ENCODE data around the gene IQCH. TPM values are rescaled to one million over a fixed set of nuclear protein-coding genes. Genes with fewer than 3 reads are reported as not detected.

Gene IQCH
- polyA plus RNA-seq, 1 of the 3 experiments (the other 2 are of a cell fraction), result 0.81 TPM

DNA sequence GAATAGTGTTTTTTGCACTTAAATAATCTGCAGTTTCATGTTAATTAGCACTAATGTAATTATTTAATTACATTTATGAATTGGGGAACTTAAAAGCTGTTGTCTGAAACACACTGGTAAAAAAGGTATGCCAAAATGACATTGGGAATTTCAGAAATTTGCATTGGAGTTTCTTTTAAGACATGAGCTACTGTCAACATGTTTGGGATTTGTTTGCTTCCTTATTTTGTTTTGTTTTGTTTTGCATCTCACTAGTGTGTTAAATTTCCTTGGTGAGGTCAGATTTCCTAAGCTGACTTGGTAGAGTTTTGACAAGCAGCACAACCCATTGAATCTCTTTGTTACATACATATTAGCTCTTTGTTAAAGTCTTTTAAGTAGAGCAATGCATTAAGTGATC, 119.4 kb downstream of the IQCH start:
- no peak overlapping the region for H3K27ac ChIP-seq (ENCODE audit: low read depth in 2 of 2, low read length in 1 of 2)
- no peak overlapping the region for H2AFZ ChIP-seq (ENCODE audit: low read depth)
- DNase-seq, result no peak
- H3K36me3 ChIP-seq (replicated peaks in 1 of 2; ENCODE audit: control insufficient read depth in 1 of 2, insufficient read depth in 2 of 2, low read length in 1 of 2), result no peaks in the 10 kb centered on the region
- H4K20me1 ChIP-seq (ENCODE audit: insufficient read depth), result no peaks in the 10 kb centered on the region
- no peaks in the 10 kb centered on the region for H3K9me2 ChIP-seq
- H3K79me2 ChIP-seq (ENCODE audit: insufficient read depth), result no peaks in the 10 kb centered on the region
- TF ChIP-seq RFX5 (IDR thresholded peaks at IDR 0.05; ENCODE audit: low read length), result no peak
- no peak for TF ChIP-seq FOSL2 (IDR thresholded peaks at IDR 0.05; ENCODE audit: borderline replicate concordance, low read depth)
- TF ChIP-seq NFIC (IDR thresholded peaks at IDR 0.05; ENCODE audit: borderline replicate concordance), result no peak
- no peak for TF ChIP-seq FOXM1 (IDR thresholded peaks at IDR 0.05; ENCODE audit: low read depth)
- no peak for TF ChIP-seq SMC3 (IDR thresholded peaks at IDR 0.05; ENCODE audit: low read depth, low read length)
- TF ChIP-seq GABPA (IDR thresholded peaks at IDR 0.05; ENCODE audit: low read depth), result no peak
- TF ChIP-seq, protein P1, sequence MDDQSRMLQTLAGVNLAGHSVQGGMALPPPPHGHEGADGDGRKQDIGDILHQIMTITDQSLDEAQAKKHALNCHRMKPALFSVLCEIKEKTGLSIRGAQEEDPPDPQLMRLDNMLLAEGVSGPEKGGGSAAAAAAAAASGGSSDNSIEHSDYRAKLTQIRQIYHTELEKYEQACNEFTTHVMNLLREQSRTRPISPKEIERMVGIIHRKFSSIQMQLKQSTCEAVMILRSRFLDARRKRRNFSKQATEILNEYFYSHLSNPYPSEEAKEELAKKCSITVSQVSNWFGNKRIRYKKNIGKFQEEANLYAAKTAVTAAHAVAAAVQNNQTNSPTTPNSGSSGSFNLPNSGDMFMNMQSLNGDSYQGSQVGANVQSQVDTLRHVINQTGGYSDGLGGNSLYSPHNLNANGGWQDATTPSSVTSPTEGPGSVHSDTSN (IDR thresholded peaks at IDR 0.05), result no peak
- TF ChIP-seq, protein P2, sequence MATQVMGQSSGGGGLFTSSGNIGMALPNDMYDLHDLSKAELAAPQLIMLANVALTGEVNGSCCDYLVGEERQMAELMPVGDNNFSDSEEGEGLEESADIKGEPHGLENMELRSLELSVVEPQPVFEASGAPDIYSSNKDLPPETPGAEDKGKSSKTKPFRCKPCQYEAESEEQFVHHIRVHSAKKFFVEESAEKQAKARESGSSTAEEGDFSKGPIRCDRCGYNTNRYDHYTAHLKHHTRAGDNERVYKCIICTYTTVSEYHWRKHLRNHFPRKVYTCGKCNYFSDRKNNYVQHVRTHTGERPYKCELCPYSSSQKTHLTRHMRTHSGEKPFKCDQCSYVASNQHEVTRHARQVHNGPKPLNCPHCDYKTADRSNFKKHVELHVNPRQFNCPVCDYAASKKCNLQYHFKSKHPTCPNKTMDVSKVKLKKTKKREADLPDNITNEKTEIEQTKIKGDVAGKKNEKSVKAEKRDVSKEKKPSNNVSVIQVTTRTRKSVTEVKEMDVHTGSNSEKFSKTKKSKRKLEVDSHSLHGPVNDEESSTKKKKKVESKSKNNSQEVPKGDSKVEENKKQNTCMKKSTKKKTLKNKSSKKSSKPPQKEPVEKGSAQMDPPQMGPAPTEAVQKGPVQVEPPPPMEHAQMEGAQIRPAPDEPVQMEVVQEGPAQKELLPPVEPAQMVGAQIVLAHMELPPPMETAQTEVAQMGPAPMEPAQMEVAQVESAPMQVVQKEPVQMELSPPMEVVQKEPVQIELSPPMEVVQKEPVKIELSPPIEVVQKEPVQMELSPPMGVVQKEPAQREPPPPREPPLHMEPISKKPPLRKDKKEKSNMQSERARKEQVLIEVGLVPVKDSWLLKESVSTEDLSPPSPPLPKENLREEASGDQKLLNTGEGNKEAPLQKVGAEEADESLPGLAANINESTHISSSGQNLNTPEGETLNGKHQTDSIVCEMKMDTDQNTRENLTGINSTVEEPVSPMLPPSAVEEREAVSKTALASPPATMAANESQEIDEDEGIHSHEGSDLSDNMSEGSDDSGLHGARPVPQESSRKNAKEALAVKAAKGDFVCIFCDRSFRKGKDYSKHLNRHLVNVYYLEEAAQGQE (IDR thresholded peaks at IDR 0.05; ENCODE audit: low read depth, low read length), result no peak
- TF ChIP-seq MXI1 (IDR thresholded peaks at IDR 0.05; ENCODE audit: low read depth, low read length), result no peak
- TF ChIP-seq, protein P3, sequence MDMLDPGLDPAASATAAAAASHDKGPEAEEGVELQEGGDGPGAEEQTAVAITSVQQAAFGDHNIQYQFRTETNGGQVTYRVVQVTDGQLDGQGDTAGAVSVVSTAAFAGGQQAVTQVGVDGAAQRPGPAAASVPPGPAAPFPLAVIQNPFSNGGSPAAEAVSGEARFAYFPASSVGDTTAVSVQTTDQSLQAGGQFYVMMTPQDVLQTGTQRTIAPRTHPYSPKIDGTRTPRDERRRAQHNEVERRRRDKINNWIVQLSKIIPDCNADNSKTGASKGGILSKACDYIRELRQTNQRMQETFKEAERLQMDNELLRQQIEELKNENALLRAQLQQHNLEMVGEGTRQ (IDR thresholded peaks at IDR 0.05; ENCODE audit: borderline replicate concordance, low read depth, low read length), result no peak
- TF ChIP-seq JUND (IDR thresholded peaks at IDR 0.05), result no peak
- no peaks in the 10 kb centered on the region; the same call in 1 of the 2 replicates for H3K9me3 ChIP-seq
- ChIA-PET POLR2A (no interaction called here), CTCF (interaction anchor here (1.0 kb wide), 1 partner anchor 428 kb away, joined by 4 read pairs; no protein-coding TSS in a partner anchor)
- H3K9ac ChIP-seq, result no peak overlapping the region
- no peaks in the 10 kb centered on the region for H3K27me3 ChIP-seq (ENCODE audit: insufficient read depth)
- peaks cover under 1% of the 10 kb centered on the region for H3F3A ChIP-seq (replicated peaks; ENCODE audit: insufficient read depth)
- no peak overlapping the region for H3K4me3 ChIP-seq (ENCODE audit: low read depth in 2 of 2, low read length in 1 of 2)
- H3K4me2 ChIP-seq, result no peak overlapping the region
- H3K4me1 ChIP-seq (ENCODE audit: control insufficient read depth in 1 of 2, insufficient read depth in 2 of 2, low read depth in 1 of 2, low read length in 1 of 2), result peaks cover 0 to 5% of the 10 kb centered on the region in 2 experiments; a peak in 2 of 4 replicates

DNA sequence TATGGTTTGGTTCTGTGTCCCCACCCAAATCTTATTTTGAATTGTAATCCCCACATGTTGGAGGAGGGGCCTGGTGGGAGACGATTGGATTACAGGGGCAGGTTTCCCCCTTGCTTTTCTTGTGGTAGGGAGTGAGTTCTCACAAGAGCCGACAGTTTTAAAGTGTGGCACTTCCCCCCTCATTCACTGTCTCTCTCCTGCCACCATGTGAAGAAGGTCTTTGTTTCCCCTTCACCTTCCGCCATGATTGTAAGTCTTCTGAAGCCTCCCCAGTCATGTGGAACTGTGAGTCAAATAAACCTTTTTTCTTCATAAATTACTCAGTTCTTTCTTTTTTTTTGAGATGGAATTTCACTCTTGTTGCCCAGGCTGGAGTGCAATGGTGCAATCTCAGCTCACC, 124.9 kb downstream of the IQCH start:
- no peaks in the 10 kb centered on the region for H3K4me1 ChIP-seq (ENCODE audit: control insufficient read depth in 1 of 2, insufficient read depth in 2 of 2, low read depth in 1 of 2, low read length in 1 of 2)
- no peaks in the 10 kb centered on the region for H3K9me3 ChIP-seq
- no peak overlapping the region for H3K9ac ChIP-seq
- 84% methylated on average over 3 of the region's 3 CpGs for WGBS (ENCODE audit: low lambda C conversion rate)
- H3K9me2 ChIP-seq, result no peaks in the 10 kb centered on the region
- H3K27me3 ChIP-seq (ENCODE audit: insufficient read depth), result no peaks in the 10 kb centered on the region
- no peak overlapping the region for H2AFZ ChIP-seq (ENCODE audit: low read depth)
- TF ChIP-seq, protein P4, sequence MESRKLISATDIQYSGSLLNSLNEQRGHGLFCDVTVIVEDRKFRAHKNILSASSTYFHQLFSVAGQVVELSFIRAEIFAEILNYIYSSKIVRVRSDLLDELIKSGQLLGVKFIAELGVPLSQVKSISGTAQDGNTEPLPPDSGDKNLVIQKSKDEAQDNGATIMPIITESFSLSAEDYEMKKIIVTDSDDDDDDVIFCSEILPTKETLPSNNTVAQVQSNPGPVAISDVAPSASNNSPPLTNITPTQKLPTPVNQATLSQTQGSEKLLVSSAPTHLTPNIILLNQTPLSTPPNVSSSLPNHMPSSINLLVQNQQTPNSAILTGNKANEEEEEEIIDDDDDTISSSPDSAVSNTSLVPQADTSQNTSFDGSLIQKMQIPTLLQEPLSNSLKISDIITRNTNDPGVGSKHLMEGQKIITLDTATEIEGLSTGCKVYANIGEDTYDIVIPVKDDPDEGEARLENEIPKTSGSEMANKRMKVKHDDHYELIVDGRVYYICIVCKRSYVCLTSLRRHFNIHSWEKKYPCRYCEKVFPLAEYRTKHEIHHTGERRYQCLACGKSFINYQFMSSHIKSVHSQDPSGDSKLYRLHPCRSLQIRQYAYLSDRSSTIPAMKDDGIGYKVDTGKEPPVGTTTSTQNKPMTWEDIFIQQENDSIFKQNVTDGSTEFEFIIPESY (IDR thresholded peaks at IDR 0.05; ENCODE audit: borderline replicate concordance, low read depth), result no peak
- no peak for TF ChIP-seq SMC3 (IDR thresholded peaks at IDR 0.05; ENCODE audit: low read depth, low read length)
- POLR2A ChIA-PET, result no interaction called here
- CTCF ChIA-PET, result no interaction called here
- H3K4me2 ChIP-seq, result no peak overlapping the region
- no peak overlapping the region for H3K4me3 ChIP-seq (ENCODE audit: low read depth in 2 of 2, low read length in 1 of 2)
- no peaks in the 10 kb centered on the region for H3K36me3 ChIP-seq (replicated peaks in 1 of 2; ENCODE audit: control insufficient read depth in 1 of 2, insufficient read depth in 2 of 2, low read length in 1 of 2)
- H3F3A ChIP-seq (replicated peaks; ENCODE audit: insufficient read depth), result peaks cover 3% of the 10 kb centered on the region
- no peak for DNase-seq
- H3K27ac ChIP-seq (ENCODE audit: low read depth in 2 of 2, low read length in 1 of 2), result no peak overlapping the region
- H3K79me2 ChIP-seq (ENCODE audit: insufficient read depth), result no peaks in the 10 kb centered on the region
- no peaks in the 10 kb centered on the region for H4K20me1 ChIP-seq (ENCODE audit: insufficient read depth)
